GM19025 (cell line): Measurements from ENCODE around the gene PATL2.
"Not testable (repeated sequence)": the region's sequence is repeated elsewhere in the genome, so short reads cannot be mapped to it uniquely, and the experiment has no call there.

Experiments
- ATAC-seq: cut with Tn5 transposase; IDR thresholded peaks from one replicate; pipeline ENCODE4 v1.9.1; 2021; ENCODE audit warnings: mild to moderate bottlenecking, low read depth, moderate library complexity; ENCODE audit not compliant: unreplicated experiment

The PATL2 gene

GRCh38 chr15:44711096-44711742 is at the start of gene PATL2, which contains the start of gene B2M:
Gene PATL2, minus strand, starts transcription at chr15:44711323. Its CDS starts 34,833 bp downstream, at chr15:44676490.
Gene B2M, plus strand, starts transcription at chr15:44711517. Its CDS starts 30 bp downstream, at chr15:44711547.
- ATAC-seq: peak; percentile 84

- no peak for ATAC-seq
Observed at GRCh38 chr15:44753345-44753744, 42.2 kb upstream of the PATL2 start.

GRCh38 chr15:44743454-44743853 is 32.3 kb upstream of the PATL2 start:
- ATAC-seq: not testable (repeated sequence)

GRCh38 chr15:44739222-44739847 is 28.2 kb upstream of the PATL2 start:
- ATAC-seq: not testable (repeated sequence)

- ATAC-seq: no peak
Observed at GRCh38 chr15:44738340-44738984, 27.3 kb upstream of the PATL2 start.

GRCh38 chr15:44736181-44736765 is 25.1 kb upstream of the PATL2 start, which contains the start of gene TRIM69:
Gene TRIM69, plus strand, starts transcription at chr15:44736528. Its CDS starts 177 bp downstream, at chr15:44736705.
- peak; percentile 49 for ATAC-seq

GRCh38 chr15:44735482-44736180 is 24.5 kb upstream of the PATL2 start:
- peak; percentile 42 for ATAC-seq

GRCh38 chr15:44734839-44735481 is 23.8 kb upstream of the PATL2 start:
- no peak for ATAC-seq

- ATAC-seq: no peak
Observed at GRCh38 chr15:44729408-44730127, 18.4 kb upstream of the PATL2 start.

GRCh38 chr15:44728576-44729407 is 17.7 kb upstream of the PATL2 start:
- peak; percentile 76 for ATAC-seq

- ATAC-seq: not testable (repeated sequence)
Observed at GRCh38 chr15:44728232-44728575, 17.1 kb upstream of the PATL2 start.

GRCh38 chr15:44727485-44728231 is 16.5 kb upstream of the PATL2 start:
- no peak for ATAC-seq

GRCh38 chr15:44726568-44727484 is 15.7 kb upstream of the PATL2 start:
- peak; percentile 25 for ATAC-seq

- ATAC-seq: no peak
Observed at GRCh38 chr15:44726136-44726535, 15.0 kb upstream of the PATL2 start.

GRCh38 chr15:44722011-44722410 is 10.9 kb upstream of the PATL2 start:
- no peak for ATAC-seq

GRCh38 chr15:44720460-44721176 is 9.5 kb upstream of the PATL2 start:
- ATAC-seq: no peak
